ENCODE data around the gene SPAG6. TPM values are rescaled to one million over a fixed set of nuclear protein-coding genes. Genes with fewer than 3 reads are reported as not detected.

SPAG6 gene
- total RNA-seq, 1 donor: not detected

DNA sequence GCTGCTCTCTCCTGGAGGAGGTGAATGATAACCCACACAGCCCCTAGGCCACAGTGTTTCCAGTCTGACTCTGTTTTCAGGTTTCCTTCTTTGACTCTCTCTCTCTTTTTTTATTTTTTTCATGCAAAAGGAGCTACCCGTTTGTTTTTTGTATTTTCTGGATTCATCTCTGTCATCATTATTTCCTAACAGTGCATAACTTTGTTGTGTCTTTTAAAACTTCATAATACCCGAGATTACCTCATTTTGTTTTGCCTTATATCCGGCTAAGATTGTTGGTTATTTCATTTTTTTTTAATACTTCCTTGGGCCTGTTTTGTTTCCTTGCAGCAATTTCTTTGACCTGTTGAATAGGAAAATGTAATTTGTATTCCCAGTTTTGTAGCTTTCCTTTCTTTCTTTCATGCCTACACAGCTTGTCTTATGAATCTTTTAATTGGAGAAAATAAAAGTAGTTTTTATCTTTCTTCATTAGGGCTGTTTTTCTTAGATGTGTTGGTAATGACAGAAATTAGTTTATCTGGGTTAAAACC, 72.5 kb downstream of the SPAG6 start:
- no peak overlapping the region for H3K4me3 ChIP-seq (ENCODE audit: low read depth, low read length)
- no peak for DNase-seq (ENCODE audit: low read depth)
- no peak for TF ChIP-seq CTCF (IDR thresholded peaks at IDR 0.05; ENCODE audit: insufficient read depth, low read depth, low read length)

DNA sequence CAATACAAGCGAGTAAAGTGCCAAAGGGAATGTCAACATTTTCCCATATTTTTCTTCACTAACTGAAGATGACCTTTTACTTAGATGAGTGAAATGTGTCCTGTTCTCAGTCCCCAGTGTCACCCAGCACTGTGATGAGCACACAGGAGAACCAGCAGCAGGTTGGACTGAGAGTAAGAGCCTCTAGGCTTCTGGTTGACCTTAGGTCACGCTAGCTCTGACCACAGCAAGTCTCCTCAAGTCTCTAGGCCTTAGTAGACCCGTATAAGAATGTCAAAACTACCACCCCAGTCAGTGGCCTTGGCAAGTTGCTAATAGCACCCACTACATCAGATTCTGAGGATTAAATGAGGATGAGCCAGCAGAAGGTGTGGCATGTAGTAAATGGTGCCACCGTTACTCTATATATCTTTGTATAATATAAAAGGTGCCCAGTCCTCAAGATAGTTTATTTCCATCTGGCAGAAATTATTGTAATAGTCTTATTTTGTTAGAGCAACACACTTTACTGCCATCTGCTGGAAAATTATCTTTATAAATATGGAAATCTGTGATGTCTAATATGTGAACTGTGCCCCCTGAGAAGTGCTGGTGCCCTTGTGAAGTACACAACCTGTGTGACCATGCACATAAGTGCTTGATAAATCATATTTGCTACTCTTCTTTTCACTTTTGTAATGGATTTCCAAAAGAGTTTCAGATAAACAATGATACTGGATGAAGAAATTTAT, 75.7 kb downstream of the SPAG6 start:
- TF ChIP-seq CTCF (IDR thresholded peaks at IDR 0.05; ENCODE audit: insufficient read depth, low read depth, low read length): no peak
- no peak overlapping the region for H3K4me3 ChIP-seq (ENCODE audit: low read depth, low read length)
- DNase-seq (ENCODE audit: low read depth): no peak

DNA sequence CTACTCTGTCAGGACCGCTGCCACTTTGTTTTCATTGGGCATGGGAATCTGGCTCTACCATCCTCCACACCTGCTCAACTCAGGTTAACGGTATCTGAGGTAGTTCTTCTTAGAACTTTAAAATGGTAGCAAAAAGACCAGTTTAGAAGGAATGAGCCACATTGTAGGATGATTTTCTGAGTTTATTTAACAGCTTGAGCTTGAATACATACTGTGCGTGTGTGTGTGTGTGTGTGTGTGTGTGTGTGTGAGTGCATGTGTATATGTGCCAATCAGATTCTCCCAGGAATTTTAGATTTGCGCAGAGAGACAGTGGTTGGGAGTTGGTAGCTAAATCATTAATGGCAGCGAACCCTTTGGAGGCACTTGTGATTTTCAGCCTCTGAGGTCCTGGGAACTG, 81.4 kb downstream of the SPAG6 start:
- no peak for DNase-seq (ENCODE audit: low read depth)
- H3K4me3 ChIP-seq (ENCODE audit: low read depth, low read length): no peak overlapping the region
- TF ChIP-seq CTCF (IDR thresholded peaks at IDR 0.05; ENCODE audit: insufficient read depth, low read depth, low read length): no peak

DNA sequence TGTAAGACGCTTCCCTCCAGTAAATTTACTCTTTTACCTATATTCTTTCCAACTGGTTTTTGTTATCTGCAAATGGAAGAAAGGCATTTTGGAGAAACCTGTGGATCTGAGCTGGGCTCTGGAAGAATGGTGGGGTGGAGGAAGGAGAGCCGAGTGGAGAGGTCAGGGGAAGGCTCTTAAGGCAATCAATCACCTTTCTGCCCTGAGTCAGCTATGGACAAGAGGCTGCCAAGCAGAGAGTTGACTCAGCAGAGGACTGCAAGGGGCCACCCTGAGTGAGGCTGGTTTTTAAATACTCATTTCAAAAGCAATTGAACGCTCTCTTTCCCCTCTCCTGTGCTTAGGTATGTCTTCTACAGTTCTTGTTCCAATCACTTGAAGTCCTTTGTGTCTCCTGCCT, 81.8 kb downstream of the SPAG6 start:
- TF ChIP-seq CTCF (IDR thresholded peaks at IDR 0.05; ENCODE audit: insufficient read depth, low read depth, low read length): no peak
- H3K4me3 ChIP-seq (ENCODE audit: low read depth, low read length): no peak overlapping the region
- no peak for DNase-seq (ENCODE audit: low read depth)

- TF ChIP-seq CTCF (IDR thresholded peaks at IDR 0.05; ENCODE audit: insufficient read depth, low read depth, low read length): no peak
- peak; percentile 91 for DNase-seq (ENCODE audit: low read depth)
- no peak overlapping the region for H3K4me3 ChIP-seq (ENCODE audit: low read depth, low read length)
Measured at GRCh38 chr10:22427890-22428571, 82.7 kb downstream of the SPAG6 start.

GRCh38 chr10:22429146-22429545, 83.8 kb downstream of the SPAG6 start:
- no peak overlapping the region for H3K4me3 ChIP-seq (ENCODE audit: low read depth, low read length)
- TF ChIP-seq CTCF (IDR thresholded peaks at IDR 0.05; ENCODE audit: insufficient read depth, low read depth, low read length): no peak

More at GRCh38 chr10:22429146-22429545, 83.8 kb downstream of the SPAG6 start:
- peak; percentile 77 for DNase-seq (ENCODE audit: low read depth)

Data from fibroblast of villous mesenchyme (primary cell).